ENCODE measurements around the gene CPNE5.
"Not testable (repeated sequence)": the region's sequence is repeated elsewhere in the genome, so short reads cannot be mapped to it uniquely, and the experiment has no call there.

CPNE5 gene

DNA sequence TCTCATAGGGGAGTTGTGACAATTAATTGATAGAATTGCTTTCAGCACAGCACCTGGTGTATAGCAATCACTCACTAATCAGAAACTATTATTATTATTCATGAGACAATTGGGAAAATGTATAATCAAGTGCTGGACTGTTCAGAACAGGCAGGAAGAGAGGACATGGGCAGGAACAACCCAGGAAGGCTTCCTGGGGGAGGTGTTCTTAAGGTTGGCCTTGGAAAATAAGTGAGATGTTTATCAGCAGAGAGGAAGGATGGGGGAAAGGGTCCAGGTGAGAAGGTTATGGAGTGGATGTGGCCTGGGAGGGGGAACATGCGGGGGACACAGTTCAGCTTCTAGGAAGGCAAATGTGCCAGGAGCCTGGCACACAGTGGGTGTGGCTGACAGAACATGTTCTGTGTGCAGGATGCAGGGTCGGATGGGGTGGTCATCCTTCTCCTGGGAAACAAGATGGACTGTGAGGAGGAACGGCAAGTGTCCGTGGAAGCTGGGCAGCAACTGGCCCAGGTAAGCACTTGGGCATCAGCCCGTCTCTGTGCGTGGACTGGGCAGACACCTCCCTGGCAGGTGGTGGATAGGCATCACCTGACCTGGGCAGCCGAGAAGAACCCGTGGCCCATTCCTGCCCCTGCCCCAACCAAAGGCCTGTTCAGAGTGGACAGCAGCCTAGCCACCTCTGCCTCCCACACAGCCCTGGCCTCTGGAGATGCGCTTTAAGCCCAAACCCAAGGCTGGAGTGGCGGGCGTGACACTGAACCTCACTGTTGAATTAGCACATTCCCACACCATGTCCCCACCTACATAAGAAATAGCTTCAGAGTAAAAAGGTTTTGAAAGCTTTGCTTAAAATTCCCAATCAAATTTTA, 110.7 kb downstream of the CPNE5 start:
- no peak for DNase-seq (ENCODE audit: low read depth in 2 of 2)

- DNase-seq (ENCODE audit: low read depth in 2 of 2) = no peak
These were observed 111.7 kb downstream of the CPNE5 start for GRCh38 chr6:36727505-36728021.

DNA sequence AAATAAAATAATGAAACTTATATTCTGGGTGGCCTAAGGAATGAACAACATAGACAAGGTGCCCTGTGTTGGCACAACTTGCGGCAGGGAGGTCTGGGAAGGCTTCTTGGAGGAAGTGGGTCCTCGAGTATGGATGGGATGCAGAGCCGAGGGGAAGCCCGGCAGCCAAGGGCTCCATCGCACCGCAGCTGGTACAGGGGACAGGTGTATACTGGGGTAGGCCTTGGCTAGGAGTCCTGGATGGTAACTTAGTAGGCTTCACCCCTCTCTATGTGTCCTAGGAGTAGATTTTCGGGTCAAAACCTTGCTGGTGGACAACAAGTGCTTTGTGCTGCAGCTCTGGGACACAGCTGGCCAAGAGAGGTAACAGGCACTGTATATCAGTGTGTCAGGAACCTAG, 113.7 kb downstream of the CPNE5 start:
- no peak for DNase-seq (ENCODE audit: low read depth in 2 of 2)

DNA sequence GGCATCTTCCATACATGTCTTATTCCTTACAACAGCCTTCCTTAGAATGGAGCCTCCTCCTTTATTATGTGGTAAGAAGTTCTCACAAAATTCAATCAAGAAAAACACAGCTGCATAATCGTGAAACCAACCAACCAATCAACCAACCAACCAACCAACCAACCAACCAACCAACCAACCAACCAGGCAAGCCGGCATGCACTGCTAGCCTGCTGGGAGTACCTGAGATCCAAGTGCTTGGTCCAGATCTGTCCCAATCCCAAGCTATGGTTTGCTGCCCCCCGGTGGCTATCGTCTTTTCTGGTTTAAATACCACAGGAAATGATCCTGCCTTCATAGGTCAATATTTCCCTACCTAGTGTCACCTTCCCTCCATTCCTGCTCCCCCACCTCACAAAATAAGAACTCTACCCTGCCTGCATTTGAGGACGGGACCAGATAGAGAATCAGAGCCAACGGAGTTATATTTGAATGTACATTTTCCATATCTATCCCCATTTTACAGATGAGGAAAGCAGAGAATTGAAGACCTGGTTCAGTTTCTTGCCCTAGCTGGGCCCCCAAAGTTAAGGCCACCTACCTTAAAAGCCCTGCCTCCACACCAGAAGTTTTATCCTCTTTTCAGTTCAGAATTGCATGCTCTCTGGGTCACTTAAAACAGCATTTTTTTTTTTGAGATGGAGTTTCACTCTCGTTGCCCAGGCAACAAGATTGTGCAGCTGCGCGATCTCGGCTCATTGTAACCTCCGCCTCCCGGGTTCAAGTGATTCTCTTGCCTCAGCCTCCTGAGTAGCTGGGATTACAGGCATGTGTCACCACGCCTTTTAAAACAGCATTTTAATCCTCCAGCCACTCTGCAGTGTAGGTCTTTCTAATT, 114.5 kb downstream of the CPNE5 start:
- peak in 1 of 2 experiments; percentile 65 for DNase-seq (ENCODE audit: low read depth in 2 of 2)

GRCh38 chr6:36723992-36724391, 115.3 kb downstream of the CPNE5 start:
- DNase-seq (ENCODE audit: low read depth in 2 of 2) = not testable (repeated sequence)

DNA sequence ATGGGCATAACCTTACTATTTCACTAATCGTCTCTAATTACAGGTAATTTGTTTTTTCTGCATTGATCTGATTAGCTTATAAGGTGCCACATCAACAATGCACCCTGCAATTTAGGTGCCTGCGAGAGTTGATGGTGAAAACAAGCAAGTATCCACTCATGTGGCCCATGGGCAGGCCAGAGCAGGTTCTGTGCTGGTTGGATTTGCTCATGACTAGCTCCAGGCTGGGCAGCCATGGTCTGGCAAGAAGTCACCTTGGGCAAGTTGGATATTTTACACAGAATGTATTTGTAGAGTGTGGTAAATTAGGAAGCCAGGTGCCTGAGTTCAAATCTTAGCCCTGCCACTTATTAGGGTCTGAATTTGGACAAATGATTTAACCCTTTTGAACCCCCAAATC, 116.4 kb downstream of the CPNE5 start:
- no peak for DNase-seq (ENCODE audit: low read depth in 2 of 2)

DNA sequence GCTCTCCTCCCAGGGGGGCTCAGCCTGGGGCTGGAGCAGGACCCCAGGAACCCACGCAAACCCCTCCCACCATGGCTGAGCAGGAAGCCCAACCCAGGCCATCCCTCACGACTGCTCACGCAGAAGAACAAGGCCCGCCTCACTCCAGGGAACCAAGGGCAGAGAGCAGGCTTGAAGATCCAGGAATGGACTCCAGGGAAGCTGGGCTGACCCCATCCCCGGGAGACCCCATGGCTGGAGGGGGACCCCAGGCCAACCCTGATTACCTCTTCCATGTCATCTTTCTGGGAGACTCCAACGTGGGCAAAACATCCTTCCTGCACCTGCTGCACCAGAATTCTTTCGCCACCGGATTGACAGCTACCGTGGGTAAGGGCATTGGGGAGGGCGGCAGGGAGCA, 116.9 kb downstream of the CPNE5 start:
- DNase-seq (ENCODE audit: low read depth in 2 of 2) = no peak

GRCh38 chr6:36721369-36722140, 117.7 kb downstream of the CPNE5 start:
- DNase-seq (ENCODE audit: low read depth in 2 of 2) = no peak

- no peak for DNase-seq (ENCODE audit: low read depth in 2 of 2)
These were observed 118.7 kb downstream of the CPNE5 start for GRCh38 chr6:36720251-36721141.

GRCh38 chr6:36719126-36719525, 120.1 kb downstream of the CPNE5 start:
- DNase-seq (ENCODE audit: low read depth in 2 of 2) = no peak

GRCh38 chr6:36718560-36718959, 120.7 kb downstream of the CPNE5 start:
- DNase-seq (ENCODE audit: low read depth in 2 of 2) = no peak

DNA sequence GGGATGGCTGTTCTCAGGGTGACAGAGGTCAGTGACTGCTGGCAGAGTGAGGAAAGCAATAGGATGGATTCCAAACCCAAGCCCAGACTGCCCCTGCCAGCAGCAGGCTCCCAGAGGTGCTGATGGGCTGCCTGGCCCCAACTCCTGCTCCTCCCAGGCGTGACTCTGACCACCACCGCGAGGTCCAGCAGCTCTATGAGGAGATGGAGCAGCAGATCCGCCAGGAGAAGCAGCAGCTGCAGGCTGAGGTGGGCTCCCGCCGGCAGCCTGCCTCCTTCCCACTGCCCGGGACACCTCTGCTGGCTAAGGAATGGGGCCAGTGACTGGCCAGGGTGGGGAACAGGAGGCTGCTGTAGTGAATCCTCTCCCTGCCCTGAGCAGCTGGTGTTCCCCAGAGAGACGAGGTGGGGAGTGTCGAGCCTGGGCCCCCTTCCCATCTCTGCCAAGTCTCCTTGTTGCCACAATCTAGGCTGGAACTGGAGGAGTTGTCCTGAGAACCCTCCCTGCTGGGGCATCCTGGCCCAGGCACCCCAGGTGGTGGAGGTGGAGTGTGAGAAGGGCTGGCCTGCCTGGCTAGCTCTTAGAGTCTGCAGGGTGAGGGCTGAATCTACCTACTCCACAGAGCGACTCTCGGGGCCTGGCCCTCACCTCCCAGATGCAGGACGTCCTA, 121.2 kb downstream of the CPNE5 start:
- no peak for DNase-seq (ENCODE audit: low read depth in 2 of 2)

GRCh38 chr6:36717231-36717825, 121.9 kb downstream of the CPNE5 start:
- DNase-seq (ENCODE audit: low read depth in 2 of 2) = no peak

GRCh38 chr6:36716476-36717093, 122.7 kb downstream of the CPNE5 start:
- DNase-seq (ENCODE audit: low read depth in 2 of 2) = no peak

GRCh38 chr6:36715469-36715868, 123.8 kb downstream of the CPNE5 start:
- DNase-seq (ENCODE audit: low read depth in 2 of 2) = no peak

DNA sequence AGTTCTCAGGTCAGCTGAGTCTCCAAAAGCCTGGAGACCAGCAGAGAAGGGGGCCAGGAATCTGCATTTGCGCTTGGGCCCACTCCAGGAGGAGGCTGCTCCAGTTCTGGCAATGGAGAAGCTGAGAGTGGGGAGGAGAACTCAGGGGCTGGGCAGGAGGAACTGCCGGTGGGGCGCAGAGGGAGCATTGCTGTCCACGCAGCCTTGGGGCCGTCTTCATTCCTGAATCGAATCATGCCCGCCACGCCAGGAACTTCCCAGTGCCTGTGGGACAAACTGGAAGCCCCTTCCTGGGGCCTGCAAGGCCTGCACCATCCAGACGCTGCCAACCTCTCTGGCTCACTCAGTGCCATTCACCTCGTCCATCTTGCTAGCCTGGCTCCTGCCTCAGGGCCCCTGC, 124.7 kb downstream of the CPNE5 start:
- DNase-seq (ENCODE audit: low read depth in 2 of 2) = no peak

DNA sequence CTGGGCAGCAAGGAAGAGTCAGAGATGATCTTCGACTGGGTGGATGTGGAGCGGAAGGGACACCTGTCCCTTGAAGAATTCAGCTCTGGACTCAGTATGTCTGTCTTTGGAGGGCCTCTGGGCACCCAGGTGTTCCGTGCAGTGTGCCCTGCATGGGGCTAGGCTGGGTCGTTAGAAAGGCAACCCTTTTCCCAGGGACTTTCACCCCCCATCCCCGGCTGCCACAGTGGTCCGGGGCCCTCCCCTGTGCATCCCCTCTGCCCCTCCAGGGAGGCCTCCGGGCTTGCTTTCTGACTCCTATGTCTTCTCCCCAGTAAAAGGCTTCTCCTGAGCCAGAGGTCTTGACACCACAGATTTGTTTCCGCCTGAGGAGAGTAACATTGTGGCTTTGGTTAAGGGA, 125.4 kb downstream of the CPNE5 start:
- no peak for DNase-seq (ENCODE audit: low read depth in 2 of 2)

GRCh38 chr6:36712816-36713215, 126.4 kb downstream of the CPNE5 start:
- DNase-seq (ENCODE audit: low read depth in 2 of 2) = no peak

GRCh38 chr6:36706339-36706738, 132.9 kb downstream of the CPNE5 start:
- DNase-seq (ENCODE audit: low read depth in 2 of 2) = no peak
